Esophagus muscularis mucosa (tissue), 4 donors: ENCODE measurements around the gene RNASE8. TPM values are rescaled to one million over a fixed set of nuclear protein-coding genes. Genes with fewer than 3 reads are reported as not detected.

Experiments
- DNase-seq: peaks from one replicate; pipeline ENCODE4 v3.0.0-alpha.2; 2017; ENCODE audit errors: extremely low spot score
- H3K27ac ChIP-seq, 4 donors: fragments of 200-600 bp; sonication (generic); replicated peaks in 1 of 4; 1 replicate in 3 of 4; 2 replicates in 1 of 4; pipeline ENCODE4 v1.5.1; 2016 to 2019; ENCODE audit warnings: mild to moderate bottlenecking in 1 of 4
- H3K27me3 ChIP-seq, 4 donors: fragments of 200-600 bp; sonication (generic); one replicate each; pipeline versions ENCODE4 v1.5.1 to v1.6.0; 2016 to 2019
- H3K36me3 ChIP-seq, 4 donors: fragments of 200-600 bp; sonication (generic); one replicate each; pipeline ENCODE4 v1.5.1; 2016 to 2019
- H3K4me1 ChIP-seq, 4 donors: fragments of 200-600 bp; sonication (generic); one replicate each; pipeline ENCODE4 v1.5.1; 2016 to 2019
- H3K4me3 ChIP-seq, 4 donors: fragments of 200-600 bp; sonication (generic); 1 replicate in 2 of 4; 2 replicates in 2 of 4; pipeline ENCODE4 v1.5.1; 2016 to 2019; ENCODE audit warnings: mild to moderate bottlenecking in 4 of 4, moderate library complexity in 1 of 4
- H3K9me3 ChIP-seq, 4 donors: fragments of 200-600 bp; sonication (generic); 1 replicate in 3 of 4; 2 replicates in 1 of 4; pipeline ENCODE4 v1.5.1; 2016 to 2019
- EP300 ChIP-seq: sonication (generic); formaldehyde crosslinking; IDR thresholded peaks from one replicate; pipeline ENCODE4 v1.6.1; 2017; ENCODE audit warnings: antibody characterized with exemption
- POLR2A ChIP-seq: fragments of 450-650 bp; IDR thresholded peaks from one replicate; pipeline ENCODE4 v1.6.1; 2017; ENCODE audit warnings: antibody characterized with exemption, moderate library complexity, mild to moderate bottlenecking, low read depth
- POLR2AphosphoS5 ChIP-seq, 2 donors: sonication (generic); formaldehyde crosslinking; IDR thresholded peaks; one replicate each; pipeline ENCODE4 v1.6.1; 2017; ENCODE audit warnings: antibody characterized with exemption in 2 of 2
- WGBS: methylation state at CpG from one replicate; pipeline ENCODE4 v1.1.5; 2018; 5-methylcytosine and 5-hydroxymethylcytosine counted together
- intact Hi-C: fragments of 100-400 bp; cut with DNase I; formaldehyde crosslinking; loops from one replicate; pipeline ENCODE4 v1.15.1; 2023
- total RNA-seq, 4 donors: library from RNA; depleted of rRNA; stranded (reverse); fragments of >200 nt; gene quantifications; one replicate each; pipeline versions ENCODE4 v1.1.0 to v1.2.1, GENCODE V29; 2016
- TF ChIP-seq, protein P1 (sequence below), 3 experiments: fragments of 200-600 bp in 2 of 3; fragments of 450-650 bp in 1 of 3; sonication (generic) in 2 of 3; IDR thresholded peaks; one replicate each; pipeline ENCODE4 v1.5.1; 2017 to 2019; ENCODE audit warnings: antibody characterized with exemption in 3 of 3, mild to moderate bottlenecking in 2 of 3, moderate library complexity in 1 of 3

The RNASE8 gene
- total RNA-seq, 4 donors from 2014 or later = not detected

DNA sequence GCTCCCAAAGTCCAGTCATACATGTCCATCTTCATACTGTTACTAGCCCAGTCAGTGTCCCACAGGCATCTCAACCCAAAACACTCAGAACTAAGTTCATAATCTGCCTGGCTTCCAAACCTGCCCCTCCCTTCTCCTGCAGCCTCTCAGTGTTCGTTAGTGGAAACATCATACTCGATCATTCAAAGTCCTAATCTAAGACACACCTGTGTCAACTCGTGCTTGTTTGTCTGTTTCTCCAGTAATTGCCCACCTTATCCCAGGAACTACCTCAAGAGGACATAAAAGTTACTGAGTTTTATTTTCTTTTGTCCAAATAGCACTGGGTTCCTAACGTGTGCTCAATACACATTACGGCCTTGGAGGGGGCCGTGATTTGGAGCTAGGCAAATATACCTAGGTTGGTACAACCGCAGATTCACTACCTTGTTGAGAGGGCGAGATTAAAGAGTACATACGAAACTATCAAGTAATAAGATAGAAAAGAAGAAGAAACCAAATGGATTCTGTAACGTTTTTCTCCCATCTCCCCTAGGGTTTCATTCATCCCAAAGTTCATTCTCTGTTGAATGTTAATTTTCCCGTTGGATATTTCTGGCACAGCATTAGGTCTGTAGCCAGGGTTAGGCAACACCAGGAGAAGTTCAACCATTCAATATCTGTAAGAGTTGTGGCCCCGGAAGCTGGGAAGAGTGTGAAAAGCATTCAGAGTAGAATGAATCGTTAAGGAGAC, 3.2 kb downstream of the RNASE8 start:
- no peaks in the 10 kb centered on the region for H3K27me3 ChIP-seq
- H3K27ac ChIP-seq = no peak overlapping the region
- no peak overlapping the region for H3K4me3 ChIP-seq
- peaks cover 4 to 11% (median 9%) of the 10 kb centered on the region in 4 donors for H3K4me1 ChIP-seq
- intact Hi-C loops = no loop called here
- no peaks in the 10 kb centered on the region for H3K9me3 ChIP-seq
- 83% methylated on average over 13 of the region's 13 CpGs for WGBS
- no peaks in the 10 kb centered on the region for H3K36me3 ChIP-seq
- no peak for DNase-seq
- TF ChIP-seq POLR2AphosphoS5 (IDR thresholded peaks at IDR 0.05) = no peak
- TF ChIP-seq, protein P1, sequence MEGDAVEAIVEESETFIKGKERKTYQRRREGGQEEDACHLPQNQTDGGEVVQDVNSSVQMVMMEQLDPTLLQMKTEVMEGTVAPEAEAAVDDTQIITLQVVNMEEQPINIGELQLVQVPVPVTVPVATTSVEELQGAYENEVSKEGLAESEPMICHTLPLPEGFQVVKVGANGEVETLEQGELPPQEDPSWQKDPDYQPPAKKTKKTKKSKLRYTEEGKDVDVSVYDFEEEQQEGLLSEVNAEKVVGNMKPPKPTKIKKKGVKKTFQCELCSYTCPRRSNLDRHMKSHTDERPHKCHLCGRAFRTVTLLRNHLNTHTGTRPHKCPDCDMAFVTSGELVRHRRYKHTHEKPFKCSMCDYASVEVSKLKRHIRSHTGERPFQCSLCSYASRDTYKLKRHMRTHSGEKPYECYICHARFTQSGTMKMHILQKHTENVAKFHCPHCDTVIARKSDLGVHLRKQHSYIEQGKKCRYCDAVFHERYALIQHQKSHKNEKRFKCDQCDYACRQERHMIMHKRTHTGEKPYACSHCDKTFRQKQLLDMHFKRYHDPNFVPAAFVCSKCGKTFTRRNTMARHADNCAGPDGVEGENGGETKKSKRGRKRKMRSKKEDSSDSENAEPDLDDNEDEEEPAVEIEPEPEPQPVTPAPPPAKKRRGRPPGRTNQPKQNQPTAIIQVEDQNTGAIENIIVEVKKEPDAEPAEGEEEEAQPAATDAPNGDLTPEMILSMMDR (IDR thresholded peaks at IDR 0.05) = no peak

DNA sequence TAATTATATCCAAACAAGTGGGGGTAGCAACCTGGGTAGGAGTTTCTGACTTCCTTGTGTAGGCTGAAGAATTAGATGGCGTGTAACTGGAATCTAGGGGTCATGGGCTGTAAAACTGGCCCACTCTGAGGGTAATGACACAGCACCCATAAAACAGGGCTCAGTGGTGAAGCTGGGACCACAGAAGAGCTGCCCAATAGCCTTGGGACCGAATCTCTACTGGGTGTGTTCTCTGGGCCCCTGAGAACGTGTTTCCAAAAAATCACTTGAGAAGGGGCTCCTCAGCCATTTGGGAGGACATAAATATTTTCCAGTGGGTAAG, 3.7 kb downstream of the RNASE8 start:
- H3K4me1 ChIP-seq = peaks cover 4 to 11% (median 9%) of the 10 kb centered on the region in 4 donors
- no peaks in the 10 kb centered on the region for H3K9me3 ChIP-seq
- H3K4me3 ChIP-seq = no peak overlapping the region
- no peaks in the 10 kb centered on the region for H3K36me3 ChIP-seq
- 90% methylated on average over 3 of the region's 3 CpGs for WGBS
- DNase-seq = no peak
- no peak for TF ChIP-seq POLR2AphosphoS5 (IDR thresholded peaks at IDR 0.05)
- no peaks in the 10 kb centered on the region for H3K27me3 ChIP-seq
- H3K27ac ChIP-seq = no peak overlapping the region
- intact Hi-C loops = no loop called here

DNA sequence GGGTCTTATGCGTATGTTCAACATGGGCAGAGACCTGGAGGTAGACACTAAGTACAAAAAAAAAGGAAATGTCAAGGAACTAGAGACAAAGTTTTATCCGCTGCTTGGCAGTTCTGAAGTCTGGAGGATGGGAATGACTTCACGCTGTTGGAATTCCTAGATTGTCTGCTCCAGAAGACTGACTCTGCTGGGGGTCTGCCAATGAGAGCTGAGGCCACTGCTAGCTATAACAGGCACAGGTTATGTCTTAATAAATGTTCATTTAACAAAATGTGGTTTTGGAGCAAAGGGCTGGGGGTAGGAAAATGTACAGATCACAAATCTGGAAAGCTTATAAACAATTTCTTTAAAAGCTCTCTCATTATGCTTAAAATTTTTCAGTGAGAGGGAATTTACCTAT, 5.9 kb downstream of the RNASE8 start:
- TF ChIP-seq POLR2A = no peak
- no peak for TF ChIP-seq EP300
- TF ChIP-seq POLR2AphosphoS5 (IDR thresholded peaks at IDR 0.05) = no peak
- TF ChIP-seq, protein P1 (IDR thresholded peaks at IDR 0.05) = no peak
- Histone ChIP-seq H3K36me3 (no peaks in the 10 kb centered on the region), H3K27ac (no peak overlapping the region), H3K4me1 (peaks cover 5 to 14% (median 11%) of the 10 kb centered on the region in 4 donors), H3K4me3 (no peak overlapping the region), H3K9me3 (no peaks in the 10 kb centered on the region), H3K27me3 (no peaks in the 10 kb centered on the region)
- intact Hi-C loops = no loop called here
- no peak for DNase-seq
- WGBS = 39% methylated on average over 3 of the region's 3 CpGs

DNA sequence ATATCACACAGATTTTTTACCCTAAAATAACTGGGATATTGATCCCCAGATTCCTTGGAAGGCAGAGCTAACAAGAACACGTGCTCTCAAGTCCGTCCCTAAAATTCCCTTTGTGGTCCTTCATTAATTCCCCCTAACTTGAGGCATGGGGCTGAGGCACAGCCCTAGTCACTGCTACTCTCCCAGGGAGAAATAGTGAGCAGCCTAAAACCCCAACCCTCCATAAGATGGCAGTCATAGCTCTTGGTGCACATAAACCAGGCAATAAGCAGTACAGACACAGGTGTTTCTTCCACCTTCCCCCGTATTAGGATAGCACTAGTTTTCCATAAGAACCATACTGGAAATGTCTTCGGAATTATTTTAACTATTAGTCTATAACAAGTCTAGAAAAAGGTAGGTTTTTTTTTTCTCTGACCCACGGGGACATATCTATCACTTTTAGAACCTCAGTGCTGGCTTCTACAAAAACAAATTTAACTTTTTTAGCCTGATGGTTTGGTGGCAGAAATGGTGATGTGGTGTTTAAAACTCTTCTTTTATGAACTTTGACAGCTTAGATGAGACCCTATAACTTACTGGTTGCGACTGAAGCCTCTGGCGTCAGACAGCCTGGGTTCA, 9.4 kb downstream of the RNASE8 start:
- 75% methylated on average over 7 of the region's 7 CpGs for WGBS
- H3K4me1 ChIP-seq = peaks cover 25 to 46% (median 43%) of the 10 kb centered on the region in 4 donors
- TF ChIP-seq POLR2AphosphoS5 (IDR thresholded peaks at IDR 0.05) (no peak), POLR2A (no peak), EP300 (no peak)
- TF ChIP-seq, protein P1 (IDR thresholded peaks at IDR 0.05) = no peak
- no peaks in the 10 kb centered on the region for H3K27me3 ChIP-seq
- intact Hi-C loops = no loop called here
- H3K36me3 ChIP-seq = no peaks in the 10 kb centered on the region
- no peak for DNase-seq
- no peaks in the 10 kb centered on the region for H3K9me3 ChIP-seq
- no peak overlapping the region for H3K27ac ChIP-seq
- H3K4me3 ChIP-seq = no peak overlapping the region

DNA sequence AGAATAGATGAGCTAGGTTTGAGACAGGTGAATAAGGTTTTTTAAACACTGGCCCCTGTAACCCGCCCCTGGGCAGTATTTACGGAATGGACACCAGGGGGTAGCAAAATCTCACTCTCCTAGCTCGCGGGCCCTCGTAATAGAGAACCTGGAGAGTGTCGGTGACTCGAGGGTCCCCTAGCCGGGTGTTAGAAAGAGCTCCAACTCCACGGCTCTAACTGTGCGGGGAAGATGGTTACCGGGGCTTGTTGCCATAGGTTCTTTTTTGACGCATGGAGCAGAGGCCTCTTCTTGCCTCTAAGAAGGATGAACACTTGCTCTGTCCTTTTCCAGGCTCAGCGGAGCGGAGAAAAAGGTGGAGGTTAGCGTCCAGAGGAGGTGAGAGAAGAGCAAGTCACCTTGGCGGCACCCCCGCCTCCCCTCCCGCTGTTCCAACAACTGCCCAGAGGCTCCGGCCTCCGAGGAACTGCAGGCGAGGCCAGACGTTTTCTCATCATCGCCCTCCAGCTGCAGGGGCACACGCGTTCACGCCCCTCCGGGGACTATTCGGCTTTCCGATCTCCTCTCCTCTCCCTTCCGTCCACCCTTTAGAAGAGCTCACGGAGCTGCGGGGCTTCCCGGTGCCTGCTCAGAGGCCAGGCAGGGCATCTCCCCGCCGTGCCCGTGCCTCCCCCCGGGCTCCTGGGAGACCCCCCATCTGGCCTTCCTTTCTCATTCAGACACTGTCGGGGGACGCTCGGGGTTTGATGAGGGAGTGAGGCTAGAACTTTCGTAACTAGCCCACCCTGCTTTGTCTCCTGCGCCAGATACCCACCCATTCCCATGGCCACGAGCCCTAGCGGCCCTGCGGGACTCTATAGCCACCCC, 11.1 kb downstream of the RNASE8 start:
- DNase-seq = no peak
- Histone ChIP-seq H3K36me3 (peaks cover 0 to 10% (median 8%) of the 10 kb centered on the region in 4 donors), H3K4me1 (peaks cover 33 to 50% (median 47%) of the 10 kb centered on the region in 4 donors), H3K9me3 (no peaks in the 10 kb centered on the region), H3K4me3 (peak overlapping the region; percentile 76 to 86 (median 81)), H3K27me3 (no peaks in the 10 kb centered on the region), H3K27ac (peak overlapping the region; percentile 88 to 90 (median 90))
- intact Hi-C loops = loop anchor here (2.0 kb wide), 1 partner anchor 36 kb away; no protein-coding TSS in a partner anchor
- 4% methylated on average over 24 of the region's 45 CpGs for WGBS
- TF ChIP-seq, protein P1 (IDR thresholded peaks at IDR 0.05) = peak; percentile 71 to 80 (median 78)
- no peak for TF ChIP-seq POLR2AphosphoS5 (IDR thresholded peaks at IDR 0.05)
